Omental fat pad (tissue), 4 donors: ENCODE results near the gene LGALS3BP. TPM values are rescaled to one million over a fixed set of nuclear protein-coding genes. Genes with fewer than 3 reads are reported as not detected.

Experiments
- ATAC-seq: fragments of 150-250 bp; one replicate; pipeline ENCODE4 v1.9.1; 2016; ENCODE audit warnings: mild to moderate bottlenecking, moderate library complexity; ENCODE audit not compliant: low FRiP score
- DNase-seq: peaks from one replicate; pipeline ENCODE4 v3.0.0-alpha.2; 2019; ENCODE audit warnings: low spot score
- total RNA-seq, 4 donors: library from RNA; depleted of rRNA; stranded (reverse); fragments of >200 nt; gene quantifications; one replicate each; pipeline ENCODE4 v1.1.0, GENCODE V29; 2016
- TF ChIP-seq, protein P1 (sequence below), 3 donors: fragments of 450-650 bp; IDR thresholded peaks; one replicate each; pipeline ENCODE4 v1.5.1; 2016 to 2017; ENCODE audit warnings: antibody characterized with exemption in 3 of 3, mild to moderate bottlenecking in 3 of 3, moderate library complexity in 2 of 3

Gene LGALS3BP
- total RNA-seq, 4 donors from 2014 or later = 325 to 516 (median 441) TPM

- ATAC-seq (no peak), DNase-seq (no peak)
- TF ChIP-seq, protein P1, sequence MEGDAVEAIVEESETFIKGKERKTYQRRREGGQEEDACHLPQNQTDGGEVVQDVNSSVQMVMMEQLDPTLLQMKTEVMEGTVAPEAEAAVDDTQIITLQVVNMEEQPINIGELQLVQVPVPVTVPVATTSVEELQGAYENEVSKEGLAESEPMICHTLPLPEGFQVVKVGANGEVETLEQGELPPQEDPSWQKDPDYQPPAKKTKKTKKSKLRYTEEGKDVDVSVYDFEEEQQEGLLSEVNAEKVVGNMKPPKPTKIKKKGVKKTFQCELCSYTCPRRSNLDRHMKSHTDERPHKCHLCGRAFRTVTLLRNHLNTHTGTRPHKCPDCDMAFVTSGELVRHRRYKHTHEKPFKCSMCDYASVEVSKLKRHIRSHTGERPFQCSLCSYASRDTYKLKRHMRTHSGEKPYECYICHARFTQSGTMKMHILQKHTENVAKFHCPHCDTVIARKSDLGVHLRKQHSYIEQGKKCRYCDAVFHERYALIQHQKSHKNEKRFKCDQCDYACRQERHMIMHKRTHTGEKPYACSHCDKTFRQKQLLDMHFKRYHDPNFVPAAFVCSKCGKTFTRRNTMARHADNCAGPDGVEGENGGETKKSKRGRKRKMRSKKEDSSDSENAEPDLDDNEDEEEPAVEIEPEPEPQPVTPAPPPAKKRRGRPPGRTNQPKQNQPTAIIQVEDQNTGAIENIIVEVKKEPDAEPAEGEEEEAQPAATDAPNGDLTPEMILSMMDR (IDR thresholded peaks at IDR 0.05) = no peak
Measured at GRCh38 chr17:79011451-79012147, 31.9 kb upstream of the LGALS3BP start.

DNA sequence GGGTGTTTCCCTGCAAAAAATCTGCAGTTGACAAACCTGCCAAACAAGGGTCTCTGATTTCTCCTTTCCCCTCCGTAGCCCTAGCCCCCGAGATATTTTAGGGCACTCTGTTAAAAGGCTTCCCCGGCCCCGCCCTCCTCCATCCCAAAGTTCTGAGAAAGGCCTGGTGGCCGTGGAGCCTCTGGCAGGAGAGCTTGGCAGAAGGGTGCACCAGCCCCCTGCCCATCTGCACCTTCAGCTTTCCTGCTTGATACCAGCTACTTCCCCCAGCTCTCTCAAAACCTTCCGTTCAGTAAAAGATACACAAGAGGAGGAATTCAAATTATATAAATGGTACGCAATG, 30.6 kb upstream of the LGALS3BP start:
- no peak for ATAC-seq
- DNase-seq = no peak
- TF ChIP-seq, protein P1 (IDR thresholded peaks at IDR 0.05) = no peak

GRCh38 chr17:79009397-79010303, 29.9 kb upstream of the LGALS3BP start, which contains the start of gene CANT1:
TSS of gene CANT1 (minus strand) at chr17:79009764. CDS start at chr17:78997622, 12,142 bp downstream.
- ATAC-seq (peak; percentile 89), DNase-seq (peak; percentile 37)
- TF ChIP-seq, protein P1 (IDR thresholded peaks at IDR 0.05) = no peak

- ATAC-seq (no peak), DNase-seq (peak; percentile 16)
- TF ChIP-seq, protein P1 (IDR thresholded peaks at IDR 0.05) = no peak
Measured at GRCh38 chr17:79008666-79009387, 29.1 kb upstream of the LGALS3BP start.

GRCh38 chr17:79007504-79008381, 28.0 kb upstream of the LGALS3BP start:
- TF ChIP-seq, protein P1 (IDR thresholded peaks at IDR 0.05) = no peak
- DNase-seq = peak; percentile 14
- no peak for ATAC-seq
